ENCODE measurements around the gene ANO1. TPM values are rescaled to one million over a fixed set of nuclear protein-coding genes. Genes with fewer than 3 reads are reported as not detected.

The ANO1 gene
- polyA plus RNA-seq, 2 of the 4 experiments (the other 2 are of a cell fraction): 0.27 to 0.44 TPM

DNA sequence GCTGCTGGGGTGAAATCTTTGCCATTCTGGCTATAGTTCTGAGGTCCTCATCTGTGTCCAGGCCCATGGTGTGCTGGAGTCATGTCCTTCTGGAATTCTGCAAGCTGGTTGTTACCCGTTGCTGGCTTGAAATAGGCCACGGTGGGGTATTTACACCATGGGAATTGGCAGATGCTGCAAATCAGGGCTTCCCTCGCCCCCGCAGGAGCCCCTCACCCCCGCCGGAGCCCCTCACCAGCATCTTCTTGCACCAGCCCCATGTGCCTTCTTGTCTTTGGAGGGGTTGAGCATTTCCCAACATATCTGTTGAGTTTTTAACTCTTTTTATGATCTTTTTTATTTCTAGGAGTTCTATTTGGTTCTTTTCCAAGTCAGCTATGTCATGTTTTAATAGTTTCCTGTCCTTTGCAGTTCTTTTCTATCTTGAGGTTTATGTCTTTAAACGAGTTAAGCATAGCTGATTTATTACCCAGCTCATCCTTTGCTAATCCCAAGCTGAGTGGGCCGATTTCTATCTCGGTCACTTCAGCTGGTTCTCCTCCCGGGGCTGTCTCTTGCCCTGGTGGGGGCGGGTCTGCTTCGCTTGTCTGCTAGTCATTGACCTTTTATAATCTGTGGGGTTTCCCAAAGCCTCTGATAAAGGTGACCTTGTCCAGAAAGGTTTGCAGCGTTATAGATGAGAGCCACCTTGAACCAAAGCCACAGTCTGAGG is 17.6 kb downstream of the ANO1 start:
- Histone ChIP-seq H3K4me3 (no peak overlapping the region), H3K4me2 (no peak overlapping the region), H3K9me3 (no peaks in the 10 kb centered on the region), H3K4me1 (no peaks in the 10 kb centered on the region), H3K27ac (no peak overlapping the region)
- no peak for FAIRE-seq
- TF ChIP-seq, protein P1, sequence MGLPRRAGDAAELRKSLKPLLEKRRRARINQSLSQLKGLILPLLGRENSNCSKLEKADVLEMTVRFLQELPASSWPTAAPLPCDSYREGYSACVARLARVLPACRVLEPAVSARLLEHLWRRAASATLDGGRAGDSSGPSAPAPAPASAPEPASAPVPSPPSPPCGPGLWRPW (IDR thresholded peaks at IDR 0.05): no peak
- TF ChIP-seq SREBF2 (IDR thresholded peaks at IDR 0.05) (no peak), RARB (CRISPR knock-in tag; IDR thresholded peaks at IDR 0.05) (no peak), RAD21 (conservative IDR thresholded peaks at IDR 0.05 in 1 of 2, IDR thresholded peaks at IDR 0.05 in 1 of 2) (no peak), NR3C1 (IDR thresholded peaks at IDR 0.05) (no peak), ZC3H11A (IDR thresholded peaks at IDR 0.05) (no peak)
- TF ChIP-seq, protein P2, sequence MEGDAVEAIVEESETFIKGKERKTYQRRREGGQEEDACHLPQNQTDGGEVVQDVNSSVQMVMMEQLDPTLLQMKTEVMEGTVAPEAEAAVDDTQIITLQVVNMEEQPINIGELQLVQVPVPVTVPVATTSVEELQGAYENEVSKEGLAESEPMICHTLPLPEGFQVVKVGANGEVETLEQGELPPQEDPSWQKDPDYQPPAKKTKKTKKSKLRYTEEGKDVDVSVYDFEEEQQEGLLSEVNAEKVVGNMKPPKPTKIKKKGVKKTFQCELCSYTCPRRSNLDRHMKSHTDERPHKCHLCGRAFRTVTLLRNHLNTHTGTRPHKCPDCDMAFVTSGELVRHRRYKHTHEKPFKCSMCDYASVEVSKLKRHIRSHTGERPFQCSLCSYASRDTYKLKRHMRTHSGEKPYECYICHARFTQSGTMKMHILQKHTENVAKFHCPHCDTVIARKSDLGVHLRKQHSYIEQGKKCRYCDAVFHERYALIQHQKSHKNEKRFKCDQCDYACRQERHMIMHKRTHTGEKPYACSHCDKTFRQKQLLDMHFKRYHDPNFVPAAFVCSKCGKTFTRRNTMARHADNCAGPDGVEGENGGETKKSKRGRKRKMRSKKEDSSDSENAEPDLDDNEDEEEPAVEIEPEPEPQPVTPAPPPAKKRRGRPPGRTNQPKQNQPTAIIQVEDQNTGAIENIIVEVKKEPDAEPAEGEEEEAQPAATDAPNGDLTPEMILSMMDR (IDR thresholded peaks at IDR 0.05): no peak
- no peak for ATAC-seq
- POLR2A ChIA-PET: no interaction called here
- CTCF ChIA-PET: interaction anchor here (0.7 to 1.3 kb wide), 4 partner anchors 13 to 185 kb away, joined by 3 to 4 read pairs (median 4); no protein-coding TSS in a partner anchor
- 45% methylated on average over 12 of the region's 13 CpGs for WGBS (ENCODE audit: missing lambda C conversion rate)
- no peak for DNase-seq (ENCODE audit: low read depth in 1 of 2, low spot score in 1 of 2)

- 74% methylated on average over 21 of the region's 23 CpGs for WGBS (ENCODE audit: missing lambda C conversion rate)
- Histone ChIP-seq H3K9me3 (no peaks in the 10 kb centered on the region), H3K4me1 (no peaks in the 10 kb centered on the region), H3K27ac (no peak overlapping the region), H3K4me2 (no peak overlapping the region), H3K4me3 (no peak overlapping the region)
- ChIA-PET CTCF (interaction anchor here (1.6 kb wide), 1 partner anchor 179 kb away, joined by 5 read pairs; no protein-coding TSS in a partner anchor), POLR2A (no interaction called here)
- ATAC-seq (peak in 1 of 2 experiments; percentile 41; a peak in 2 of 6 replicates), DNase-seq (ENCODE audit: low read depth in 1 of 2, low spot score in 1 of 2) (no peak), FAIRE-seq (no peak)
- TF ChIP-seq, protein P1 (IDR thresholded peaks at IDR 0.05): no peak
- TF ChIP-seq GATA3 (IDR thresholded peaks at IDR 0.05; ENCODE audit: borderline replicate concordance): no peak
- TF ChIP-seq RFX5 (IDR thresholded peaks at IDR 0.05): no peak
- TF ChIP-seq CHD4 (IDR thresholded peaks at IDR 0.05; ENCODE audit: borderline replicate concordance): no peak
- TF ChIP-seq FOXS1 (CRISPR knock-in tag; IDR thresholded peaks at IDR 0.05): no peak
- TF ChIP-seq RNF2 (IDR thresholded peaks at IDR 0.05; ENCODE audit: borderline replicate concordance, low read depth): no peak
- TF ChIP-seq HOXB5 (CRISPR knock-in tag; IDR thresholded peaks at IDR 0.05): no peak
- no peak for TF ChIP-seq ELK1 (IDR thresholded peaks at IDR 0.05; ENCODE audit: low read depth, low read length)
- TF ChIP-seq TP53 (CRISPR knock-in tag; IDR thresholded peaks at IDR 0.05): no peak
- no peak for TF ChIP-seq FOSB (CRISPR knock-in tag; IDR thresholded peaks at IDR 0.05)
- TF ChIP-seq BHLHE40 (IDR thresholded peaks at IDR 0.05; ENCODE audit: low read depth, low read length): no peak
- TF ChIP-seq CBX2 (IDR thresholded peaks at IDR 0.05; ENCODE audit: borderline replicate concordance, low read depth): no peak
- TF ChIP-seq, protein P3, sequence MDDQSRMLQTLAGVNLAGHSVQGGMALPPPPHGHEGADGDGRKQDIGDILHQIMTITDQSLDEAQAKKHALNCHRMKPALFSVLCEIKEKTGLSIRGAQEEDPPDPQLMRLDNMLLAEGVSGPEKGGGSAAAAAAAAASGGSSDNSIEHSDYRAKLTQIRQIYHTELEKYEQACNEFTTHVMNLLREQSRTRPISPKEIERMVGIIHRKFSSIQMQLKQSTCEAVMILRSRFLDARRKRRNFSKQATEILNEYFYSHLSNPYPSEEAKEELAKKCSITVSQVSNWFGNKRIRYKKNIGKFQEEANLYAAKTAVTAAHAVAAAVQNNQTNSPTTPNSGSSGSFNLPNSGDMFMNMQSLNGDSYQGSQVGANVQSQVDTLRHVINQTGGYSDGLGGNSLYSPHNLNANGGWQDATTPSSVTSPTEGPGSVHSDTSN (IDR thresholded peaks at IDR 0.05): no peak
- TF ChIP-seq SREBF2 (IDR thresholded peaks at IDR 0.05): no peak
- no peak for TF ChIP-seq MAZ (IDR thresholded peaks at IDR 0.05; ENCODE audit: borderline replicate concordance, low read depth, low read length)
Observed at GRCh38 chr11:70097783-70098563, 19.9 kb downstream of the ANO1 start.

All from A549 (cell line).